GM12892 (cell line): ENCODE measurements around the gene HSBP1L1.

Experiments used
- POLR2A ChIP-seq: IDR thresholded peaks from 2 replicates; pipeline ENCODE4 v1.6.1; 2011; ENCODE audit warnings: low read depth, low read length, control low read depth
- POLR2AphosphoS5 ChIP-seq: IDR thresholded peaks from 2 replicates; pipeline ENCODE4 v1.6.1; 2011; ENCODE audit warnings: low read depth, low read length, control low read depth
- TAF1 ChIP-seq: IDR thresholded peaks from 2 replicates; pipeline ENCODE4 v1.6.1; 2011; ENCODE audit warnings: low read depth, mild to moderate bottlenecking, control low read depth, low read length, borderline replicate concordance

DNA sequence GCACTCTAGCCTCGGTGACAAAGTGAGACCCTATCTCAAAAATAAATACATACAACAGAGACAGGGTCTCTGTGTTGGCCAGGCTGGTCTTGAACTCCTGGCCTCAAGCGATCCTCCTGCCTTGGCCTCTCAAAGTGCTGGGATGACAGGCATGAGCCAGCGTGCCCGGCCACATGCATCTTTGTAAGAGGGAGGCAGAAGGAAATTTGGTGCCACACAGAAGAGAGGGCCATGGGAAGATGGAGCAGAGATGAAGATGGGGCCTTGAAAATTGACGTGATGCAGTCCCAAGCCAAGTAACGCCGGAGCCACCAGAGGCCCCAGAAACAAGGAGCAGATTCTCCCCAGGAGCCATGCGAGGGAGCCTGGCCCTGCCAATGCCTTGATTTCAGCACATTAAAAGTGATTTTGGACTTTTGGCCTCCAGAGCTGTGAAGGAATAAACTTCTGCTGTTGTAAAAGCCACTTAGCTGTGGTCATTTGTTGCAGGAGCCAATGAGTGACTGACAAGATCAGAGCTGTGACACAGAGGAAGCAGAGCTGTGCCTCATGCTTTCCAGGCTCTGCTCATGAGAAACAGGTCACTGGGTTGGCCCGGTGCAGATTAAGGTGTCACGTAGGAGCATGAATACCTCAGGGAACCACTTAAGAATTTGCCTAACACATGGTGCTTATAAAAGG, 10.3 kb upstream of the HSBP1L1 start:
- TF ChIP-seq POLR2A (no peak), POLR2AphosphoS5 (no peak), TAF1 (no peak)
